Measurements from ENCODE around the gene SLC38A7. TPM values are rescaled to one million over a fixed set of nuclear protein-coding genes. Genes with fewer than 3 reads are reported as not detected.
A peak's percentile ranks its signal among the peaks of the same experiment; 100 is the strongest.

Gene SLC38A7
- total RNA-seq, 6 donors from 2014 or later = 6.5 to 34.6 (median 22.4) TPM

GRCh38 chr16:58634265-58634802 is 50.2 kb downstream of the SLC38A7 start:
- no peaks in the 10 kb centered on the region for H3K9me3 ChIP-seq
- WGBS, 2 donors = 43 to 71% methylated on average over 3 of the region's 3 CpGs
- H3K27ac ChIP-seq = no peak overlapping the region
- H3K27me3 ChIP-seq = no peaks in the 10 kb centered on the region
- no peak for TF ChIP-seq POLR2AphosphoS5 (IDR thresholded peaks at IDR 0.05)
- TF ChIP-seq, protein P1, sequence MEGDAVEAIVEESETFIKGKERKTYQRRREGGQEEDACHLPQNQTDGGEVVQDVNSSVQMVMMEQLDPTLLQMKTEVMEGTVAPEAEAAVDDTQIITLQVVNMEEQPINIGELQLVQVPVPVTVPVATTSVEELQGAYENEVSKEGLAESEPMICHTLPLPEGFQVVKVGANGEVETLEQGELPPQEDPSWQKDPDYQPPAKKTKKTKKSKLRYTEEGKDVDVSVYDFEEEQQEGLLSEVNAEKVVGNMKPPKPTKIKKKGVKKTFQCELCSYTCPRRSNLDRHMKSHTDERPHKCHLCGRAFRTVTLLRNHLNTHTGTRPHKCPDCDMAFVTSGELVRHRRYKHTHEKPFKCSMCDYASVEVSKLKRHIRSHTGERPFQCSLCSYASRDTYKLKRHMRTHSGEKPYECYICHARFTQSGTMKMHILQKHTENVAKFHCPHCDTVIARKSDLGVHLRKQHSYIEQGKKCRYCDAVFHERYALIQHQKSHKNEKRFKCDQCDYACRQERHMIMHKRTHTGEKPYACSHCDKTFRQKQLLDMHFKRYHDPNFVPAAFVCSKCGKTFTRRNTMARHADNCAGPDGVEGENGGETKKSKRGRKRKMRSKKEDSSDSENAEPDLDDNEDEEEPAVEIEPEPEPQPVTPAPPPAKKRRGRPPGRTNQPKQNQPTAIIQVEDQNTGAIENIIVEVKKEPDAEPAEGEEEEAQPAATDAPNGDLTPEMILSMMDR (IDR thresholded peaks at IDR 0.05) = no peak
- no peak for TF ChIP-seq POLR2A (IDR thresholded peaks at IDR 0.05)
- no peak for TF ChIP-seq EP300 (IDR thresholded peaks at IDR 0.05)
- no peak for ATAC-seq (ENCODE audit: low FRiP score in 2 of 2)
- no peak for DNase-seq
- H3K4me3 ChIP-seq = no peak overlapping the region
- H3K36me3 ChIP-seq = no peaks in the 10 kb centered on the region
- H3K4me1 ChIP-seq = peaks cover 0 to 2% (median 0%) of the 10 kb centered on the region in 4 donors

DNA sequence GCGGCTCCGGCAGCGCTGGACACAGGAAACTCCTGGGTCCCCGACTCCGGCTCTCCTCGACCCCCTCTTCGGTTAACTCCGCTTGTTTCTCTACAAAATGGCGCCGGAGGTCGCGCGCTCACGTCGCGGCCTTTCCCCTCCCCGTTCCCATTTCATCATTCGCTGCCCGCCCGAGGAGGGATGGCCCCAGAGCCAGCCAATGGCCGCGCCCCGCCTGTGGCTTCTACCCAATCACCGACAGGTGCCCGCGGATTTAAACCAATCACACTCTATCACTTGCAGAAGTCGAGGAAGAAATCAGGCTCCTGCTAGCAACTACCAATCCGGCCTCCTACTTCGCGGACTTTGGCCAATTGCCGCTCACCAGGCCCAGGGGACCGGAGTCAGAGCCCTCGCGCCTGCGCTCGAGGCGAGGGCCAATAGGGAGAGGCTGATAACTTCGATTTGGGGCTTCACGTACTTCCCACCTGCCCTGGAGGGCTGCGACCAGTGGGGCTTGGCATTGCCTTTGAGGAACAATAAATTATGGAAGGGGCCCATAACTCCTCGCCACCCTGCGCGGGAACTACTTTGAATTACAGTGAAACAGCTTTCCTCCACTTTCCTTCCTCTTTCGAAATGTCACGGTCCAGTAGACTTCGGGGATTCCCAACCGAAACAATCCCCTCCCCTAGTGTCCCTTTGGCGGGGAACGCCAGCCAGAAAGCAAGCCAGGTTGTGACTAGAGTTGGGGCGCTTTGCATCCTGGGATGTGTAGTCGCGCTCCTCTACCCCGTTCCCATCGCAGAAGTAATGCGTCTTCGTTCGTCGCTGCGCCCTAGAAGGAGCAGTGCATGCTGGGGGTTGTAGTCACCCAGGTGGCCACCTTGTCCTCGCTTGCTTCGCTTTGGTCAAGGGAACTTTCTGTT is 54.6 kb downstream of the SLC38A7 start, which contains the start of gene CNOT1:
TSS of gene CNOT1 (minus strand) at position 94 of the 908 bp plus-strand sequence. CDS start 30,489 bp downstream, outside the sequence.
- Histone ChIP-seq H3K27ac (peak within 1 kb of the TSS; percentile 95 to 100 (median 98)), H3K27me3 (no peaks in the 10 kb centered on the region), H3K4me1 (peaks cover 20 to 32% (median 25%) of the 10 kb centered on the region in 4 donors), H3K4me3 (peak within 1 kb of the TSS; percentile 81 to 91 (median 88)), H3K9me3 (no peaks in the 10 kb centered on the region), H3K36me3 (peaks cover 0 to 4% (median 0%) of the 10 kb centered on the region in 4 donors)
- TF ChIP-seq POLR2AphosphoS5 (IDR thresholded peaks at IDR 0.05) = peak; percentile 82 to 88
- TF ChIP-seq, protein P1 (IDR thresholded peaks at IDR 0.05) = peak in 1 of 6 experiments; percentile 31
- peak in 3 of 4 donors; percentile 39 to 84 (median 82) for TF ChIP-seq POLR2A (IDR thresholded peaks at IDR 0.05)
- peak in 1 of 4 donors; percentile 39 for TF ChIP-seq EP300 (IDR thresholded peaks at IDR 0.05)
- ATAC-seq (ENCODE audit: low FRiP score in 2 of 2) (peak; percentile 96 to 99), DNase-seq (peak; percentile 98)
- 0% methylated on average over 44 to 59 of the region's 61 CpGs for WGBS, 2 donors

- DNase-seq = peak; percentile 86 to 87
- peak overlapping the region; percentile 95 to 100 (median 98) for H3K27ac ChIP-seq
- no peaks in the 10 kb centered on the region for H3K27me3 ChIP-seq
- TF ChIP-seq EP300 (IDR thresholded peaks at IDR 0.05) (no peak), POLR2A (IDR thresholded peaks at IDR 0.05) (peak in 1 of 4 donors; percentile 30), POLR2AphosphoS5 (IDR thresholded peaks at IDR 0.05) (peak in 1 of 2 donors; percentile 32)
- TF ChIP-seq, protein P1 (IDR thresholded peaks at IDR 0.05) = peak in 1 of 6 experiments; percentile 7
- H3K4me3 ChIP-seq = peak overlapping the region; percentile 81 to 91 (median 88)
- H3K4me1 ChIP-seq = peaks cover 20 to 33% (median 25%) of the 10 kb centered on the region in 4 donors
- 0 to 2% methylated on average over 31 to 51 of the region's 53 CpGs for WGBS, 2 donors
- peak; percentile 73 to 75 for ATAC-seq (ENCODE audit: low FRiP score in 2 of 2)
- no peaks in the 10 kb centered on the region for H3K9me3 ChIP-seq
- peaks cover 0 to 13% (median 5%) of the 10 kb centered on the region in 4 donors for H3K36me3 ChIP-seq
Observed at GRCh38 chr16:58628845-58629732, 55.5 kb downstream of the SLC38A7 start.

DNA sequence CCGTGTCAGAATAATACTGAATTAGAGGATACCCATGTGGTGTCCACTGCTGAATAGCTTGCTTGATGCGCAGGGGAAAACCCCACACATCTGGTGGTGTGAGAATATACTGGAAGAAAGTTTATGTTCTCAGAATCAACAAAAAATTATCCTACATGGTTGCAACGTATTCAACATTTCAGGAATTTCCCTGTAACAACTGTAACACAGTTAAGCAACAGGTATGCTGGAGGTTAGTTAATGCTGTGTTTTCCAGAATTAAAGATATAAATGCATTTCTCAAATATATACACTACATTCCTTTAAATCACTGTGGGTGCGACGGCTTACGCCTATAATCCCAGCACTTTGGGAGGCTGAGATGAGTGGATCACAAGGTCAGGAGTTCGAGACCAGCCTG is 60.4 kb downstream of the SLC38A7 start:
- ATAC-seq (ENCODE audit: low FRiP score in 2 of 2) (no peak), DNase-seq (no peak)
- Histone ChIP-seq H3K27me3 (no peaks in the 10 kb centered on the region), H3K9me3 (no peaks in the 10 kb centered on the region), H3K4me3 (no peak overlapping the region), H3K4me1 (peaks cover 20 to 31% (median 25%) of the 10 kb centered on the region in 4 donors), H3K36me3 (peaks cover 5 to 58% (median 29%) of the 10 kb centered on the region in 4 donors), H3K27ac (no peak overlapping the region)
- 82 to 87% methylated on average over 7 of the region's 7 CpGs for whole genome bisulfite sequencing, 2 donors
- TF ChIP-seq POLR2AphosphoS5 (IDR thresholded peaks at IDR 0.05) (no peak), POLR2A (IDR thresholded peaks at IDR 0.05) (no peak), EP300 (IDR thresholded peaks at IDR 0.05) (no peak)
- TF ChIP-seq, protein P1 (IDR thresholded peaks at IDR 0.05) = no peak
